ENCODE measurements around the gene PLCH1.
A peak's percentile ranks its signal among the peaks of the same experiment; 100 is the strongest.

PLCH1 gene

GRCh38 chr3:155744626-155745324 is at the start of gene PLCH1 (continued):
- TF ChIP-seq, protein P1, sequence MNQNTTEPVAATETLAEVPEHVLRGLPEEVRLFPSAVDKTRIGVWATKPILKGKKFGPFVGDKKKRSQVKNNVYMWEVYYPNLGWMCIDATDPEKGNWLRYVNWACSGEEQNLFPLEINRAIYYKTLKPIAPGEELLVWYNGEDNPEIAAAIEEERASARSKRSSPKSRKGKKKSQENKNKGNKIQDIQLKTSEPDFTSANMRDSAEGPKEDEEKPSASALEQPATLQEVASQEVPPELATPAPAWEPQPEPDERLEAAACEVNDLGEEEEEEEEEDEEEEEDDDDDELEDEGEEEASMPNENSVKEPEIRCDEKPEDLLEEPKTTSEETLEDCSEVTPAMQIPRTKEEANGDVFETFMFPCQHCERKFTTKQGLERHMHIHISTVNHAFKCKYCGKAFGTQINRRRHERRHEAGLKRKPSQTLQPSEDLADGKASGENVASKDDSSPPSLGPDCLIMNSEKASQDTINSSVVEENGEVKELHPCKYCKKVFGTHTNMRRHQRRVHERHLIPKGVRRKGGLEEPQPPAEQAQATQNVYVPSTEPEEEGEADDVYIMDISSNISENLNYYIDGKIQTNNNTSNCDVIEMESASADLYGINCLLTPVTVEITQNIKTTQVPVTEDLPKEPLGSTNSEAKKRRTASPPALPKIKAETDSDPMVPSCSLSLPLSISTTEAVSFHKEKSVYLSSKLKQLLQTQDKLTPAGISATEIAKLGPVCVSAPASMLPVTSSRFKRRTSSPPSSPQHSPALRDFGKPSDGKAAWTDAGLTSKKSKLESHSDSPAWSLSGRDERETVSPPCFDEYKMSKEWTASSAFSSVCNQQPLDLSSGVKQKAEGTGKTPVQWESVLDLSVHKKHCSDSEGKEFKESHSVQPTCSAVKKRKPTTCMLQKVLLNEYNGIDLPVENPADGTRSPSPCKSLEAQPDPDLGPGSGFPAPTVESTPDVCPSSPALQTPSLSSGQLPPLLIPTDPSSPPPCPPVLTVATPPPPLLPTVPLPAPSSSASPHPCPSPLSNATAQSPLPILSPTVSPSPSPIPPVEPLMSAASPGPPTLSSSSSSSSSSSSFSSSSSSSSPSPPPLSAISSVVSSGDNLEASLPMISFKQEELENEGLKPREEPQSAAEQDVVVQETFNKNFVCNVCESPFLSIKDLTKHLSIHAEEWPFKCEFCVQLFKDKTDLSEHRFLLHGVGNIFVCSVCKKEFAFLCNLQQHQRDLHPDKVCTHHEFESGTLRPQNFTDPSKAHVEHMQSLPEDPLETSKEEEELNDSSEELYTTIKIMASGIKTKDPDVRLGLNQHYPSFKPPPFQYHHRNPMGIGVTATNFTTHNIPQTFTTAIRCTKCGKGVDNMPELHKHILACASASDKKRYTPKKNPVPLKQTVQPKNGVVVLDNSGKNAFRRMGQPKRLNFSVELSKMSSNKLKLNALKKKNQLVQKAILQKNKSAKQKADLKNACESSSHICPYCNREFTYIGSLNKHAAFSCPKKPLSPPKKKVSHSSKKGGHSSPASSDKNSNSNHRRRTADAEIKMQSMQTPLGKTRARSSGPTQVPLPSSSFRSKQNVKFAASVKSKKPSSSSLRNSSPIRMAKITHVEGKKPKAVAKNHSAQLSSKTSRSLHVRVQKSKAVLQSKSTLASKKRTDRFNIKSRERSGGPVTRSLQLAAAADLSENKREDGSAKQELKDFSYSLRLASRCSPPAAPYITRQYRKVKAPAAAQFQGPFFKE (tag by site-specific recombination; IDR thresholded peaks at IDR 0.05; ENCODE audit: borderline replicate concordance) = no peak
- TF ChIP-seq ZFHX2 (tag by site-specific recombination; conservative IDR thresholded peaks at IDR 0.05) = no peak
- no peak for TF ChIP-seq ZNF132 (tag by site-specific recombination; IDR thresholded peaks at IDR 0.05; ENCODE audit: borderline replicate concordance)
- TF ChIP-seq ZNF18 (tag by site-specific recombination; IDR thresholded peaks at IDR 0.05) = peak; percentile 48; the same call in 1 of the 2 replicates
- TF ChIP-seq ZNF654 (tag by site-specific recombination; IDR thresholded peaks at IDR 0.05; ENCODE audit: low read depth) = no peak
- no peak for TF ChIP-seq ZNF354C (tag by site-specific recombination; IDR thresholded peaks at IDR 0.05; ENCODE audit: borderline replicate concordance, low read depth)
- TF ChIP-seq HOXD13 (CRISPR knock-in tag; IDR thresholded peaks at IDR 0.05; ENCODE audit: borderline replicate concordance) = no peak
- TF ChIP-seq, protein P2, sequence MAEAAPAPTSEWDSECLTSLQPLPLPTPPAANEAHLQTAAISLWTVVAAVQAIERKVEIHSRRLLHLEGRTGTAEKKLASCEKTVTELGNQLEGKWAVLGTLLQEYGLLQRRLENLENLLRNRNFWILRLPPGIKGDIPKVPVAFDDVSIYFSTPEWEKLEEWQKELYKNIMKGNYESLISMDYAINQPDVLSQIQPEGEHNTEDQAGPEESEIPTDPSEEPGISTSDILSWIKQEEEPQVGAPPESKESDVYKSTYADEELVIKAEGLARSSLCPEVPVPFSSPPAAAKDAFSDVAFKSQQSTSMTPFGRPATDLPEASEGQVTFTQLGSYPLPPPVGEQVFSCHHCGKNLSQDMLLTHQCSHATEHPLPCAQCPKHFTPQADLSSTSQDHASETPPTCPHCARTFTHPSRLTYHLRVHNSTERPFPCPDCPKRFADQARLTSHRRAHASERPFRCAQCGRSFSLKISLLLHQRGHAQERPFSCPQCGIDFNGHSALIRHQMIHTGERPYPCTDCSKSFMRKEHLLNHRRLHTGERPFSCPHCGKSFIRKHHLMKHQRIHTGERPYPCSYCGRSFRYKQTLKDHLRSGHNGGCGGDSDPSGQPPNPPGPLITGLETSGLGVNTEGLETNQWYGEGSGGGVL (tag by site-specific recombination; IDR thresholded peaks at IDR 0.05) = peak; percentile 75
- TF ChIP-seq ZNF335 (tag by site-specific recombination; conservative IDR thresholded peaks at IDR 0.05) = peak; percentile 78
- TF ChIP-seq, protein P3, sequence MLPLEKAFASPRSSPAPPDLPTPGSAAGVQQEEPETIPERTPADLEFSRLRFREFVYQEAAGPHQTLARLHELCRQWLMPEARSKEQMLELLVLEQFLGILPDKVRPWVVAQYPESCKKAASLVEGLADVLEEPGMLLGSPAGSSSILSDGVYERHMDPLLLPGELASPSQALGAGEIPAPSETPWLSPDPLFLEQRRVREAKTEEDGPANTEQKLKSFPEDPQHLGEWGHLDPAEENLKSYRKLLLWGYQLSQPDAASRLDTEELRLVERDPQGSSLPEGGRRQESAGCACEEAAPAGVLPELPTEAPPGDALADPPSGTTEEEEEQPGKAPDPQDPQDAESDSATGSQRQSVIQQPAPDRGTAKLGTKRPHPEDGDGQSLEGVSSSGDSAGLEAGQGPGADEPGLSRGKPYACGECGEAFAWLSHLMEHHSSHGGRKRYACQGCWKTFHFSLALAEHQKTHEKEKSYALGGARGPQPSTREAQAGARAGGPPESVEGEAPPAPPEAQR (tag by site-specific recombination; IDR thresholded peaks at IDR 0.05) = no peak
- peak; percentile 58; the same call in 1 of the 2 replicates for TF ChIP-seq KLF8 (tag by site-specific recombination; IDR thresholded peaks at IDR 0.05)
- TF ChIP-seq BCL6B (tag by site-specific recombination; IDR thresholded peaks at IDR 0.05) = no peak
- no peak for TF ChIP-seq ZNF837 (tag by site-specific recombination; IDR thresholded peaks at IDR 0.05)
- TF ChIP-seq CTCF (tag by site-specific recombination; IDR thresholded peaks at IDR 0.05) = no peak
- no peak; the same call in 1 of the 2 replicates for TF ChIP-seq ZNF76 (tag by site-specific recombination; IDR thresholded peaks at IDR 0.05; ENCODE audit: borderline replicate concordance, low read depth)
- TF ChIP-seq ZNF274 (IDR thresholded peaks at IDR 0.05; ENCODE audit: low read length) = no peak
- no peak for TF ChIP-seq ZNF274 (tag by site-specific recombination; IDR thresholded peaks at IDR 0.05; ENCODE audit: borderline replicate concordance)
- TF ChIP-seq ZNF341 (tag by site-specific recombination; IDR thresholded peaks at IDR 0.05; ENCODE audit: low read depth) = peak; percentile 81
- peak; percentile 42; the same call in 1 of the 2 replicates for TF ChIP-seq YY1 (tag by site-specific recombination; IDR thresholded peaks at IDR 0.05)
- no peak for TF ChIP-seq GLI4 (tag by site-specific recombination; IDR thresholded peaks at IDR 0.05)
- TF ChIP-seq PRDM4 (tag by site-specific recombination; IDR thresholded peaks at IDR 0.05) = 0 out of 2 replicates have a peak, but pooled peaks have one; percentile 26
